Right lobe of liver (tissue), 4 donors: Measurements from ENCODE around the gene TRIM69.

Source experiments
- CTCF ChIP-seq, 4 donors: fragments of 200-600 bp in 3 of 4; fragments of 450-650 bp in 1 of 4; IDR thresholded peaks; one replicate each; pipeline versions ENCODE4 v1.5.1 to v1.8.0; 2016 to 2022; ENCODE audit warnings: antibody characterized with exemption in 4 of 4, mild to moderate bottlenecking in 2 of 4
- POLR2A ChIP-seq: fragments of 450-650 bp; IDR thresholded peaks from one replicate; pipeline ENCODE4 v1.6.1; 2017; ENCODE audit warnings: antibody characterized with exemption, mild to moderate bottlenecking
- donor health status: DM: no; HTN: no; CAD: no.
- donor health status: DM: no; HTN: no; CAD: no.
- donor health status: DM: no; HTN: yes; CAD: no.

DNA sequence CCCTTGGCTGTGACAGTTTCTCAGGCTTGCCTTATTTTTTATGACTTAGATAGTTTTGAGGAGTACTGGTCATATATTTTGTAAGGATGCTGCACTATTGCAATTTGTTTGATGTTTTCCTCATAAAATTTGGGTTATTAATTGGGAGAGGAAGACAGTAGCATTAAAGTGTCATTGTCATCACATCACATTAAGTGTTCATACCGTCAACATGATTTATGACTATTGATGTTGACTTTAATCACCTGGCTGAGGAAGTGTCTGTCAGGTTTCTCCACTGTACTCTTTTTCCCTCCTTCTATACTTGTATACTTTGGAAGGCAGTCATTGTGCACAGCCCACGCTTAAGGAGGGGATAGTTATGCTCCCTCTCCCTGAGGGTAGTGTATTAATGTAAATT, 26.9 kb downstream of the TRIM69 start:
- no peak for TF ChIP-seq POLR2A
- no peak for TF ChIP-seq CTCF (IDR thresholded peaks at IDR 0.05)
